ENCODE results near the gene TPRG1. TPM values are rescaled to one million over a fixed set of nuclear protein-coding genes. Genes with fewer than 3 reads are reported as not detected.

Gene TPRG1
- total and polyA plus RNA-seq, 4 donors: 1.0 to 46.6 (median 6.9) TPM

GRCh38 chr3:189316296-189317019, 144.7 kb downstream of the TPRG1 start:
- no peak overlapping the region for H3K27ac ChIP-seq (ENCODE audit: low read depth in 1 of 2, low read length in 2 of 2)
- H3K4me3 ChIP-seq (ENCODE audit: low read depth in 1 of 3, low read length in 3 of 3): no peak overlapping the region
- H3K9ac ChIP-seq (ENCODE audit: low read depth in 1 of 2, low read length in 2 of 2): no peak overlapping the region
- H3K4me1 ChIP-seq (ENCODE audit: control insufficient read depth in 4 of 4, insufficient read depth in 4 of 4, low read length in 3 of 4): no peaks in the 10 kb centered on the region
- no peaks in the 10 kb centered on the region for H3K9me3 ChIP-seq (ENCODE audit: control insufficient read depth in 4 of 4, low read length in 3 of 4)
- no peaks in the 10 kb centered on the region for H3K27me3 ChIP-seq (ENCODE audit: control insufficient read depth in 4 of 4, insufficient read depth in 4 of 4, low read length in 3 of 4)
- H3K36me3 ChIP-seq (ENCODE audit: control insufficient read depth in 4 of 4, insufficient read depth in 3 of 4, low read depth in 1 of 4, low read length in 3 of 4): peaks cover 0 to 7% (median 2%) of the 10 kb centered on the region in 4 donors
- DNase-seq (ENCODE audit: low spot score): no peak
- 82% methylated on average over 6 of the region's 6 CpGs for WGBS
- no peak for TF ChIP-seq ATF3 (IDR thresholded peaks at IDR 0.05)
- TF ChIP-seq CTCF (IDR thresholded peaks at IDR 0.05; ENCODE audit: low read depth, low read length, missing input control): no peak
- TF ChIP-seq JUND (IDR thresholded peaks at IDR 0.05): no peak
- TF ChIP-seq EGR1 (IDR thresholded peaks at IDR 0.05; ENCODE audit: low read depth in 2 of 2): no peak
- no peak for TF ChIP-seq FOXA2 (IDR thresholded peaks at IDR 0.05)

- Histone ChIP-seq H3K9ac (ENCODE audit: low read depth in 1 of 2, low read length in 2 of 2) (no peak overlapping the region), H3K4me3 (ENCODE audit: low read depth in 1 of 3, low read length in 3 of 3) (no peak overlapping the region), H3K4me1 (ENCODE audit: control insufficient read depth in 4 of 4, insufficient read depth in 4 of 4, low read length in 3 of 4) (no peaks in the 10 kb centered on the region), H3K27ac (ENCODE audit: low read depth in 1 of 2, low read length in 2 of 2) (no peak overlapping the region), H3K9me3 (ENCODE audit: control insufficient read depth in 4 of 4, low read length in 3 of 4) (no peaks in the 10 kb centered on the region), H3K36me3 (ENCODE audit: control insufficient read depth in 4 of 4, insufficient read depth in 3 of 4, low read depth in 1 of 4, low read length in 3 of 4) (peaks cover 0 to 2% (median under 1%) of the 10 kb centered on the region in 4 donors), H3K27me3 (ENCODE audit: control insufficient read depth in 4 of 4, insufficient read depth in 4 of 4, low read length in 3 of 4) (no peaks in the 10 kb centered on the region)
- DNase-seq (ENCODE audit: low spot score): no peak
- WGBS: 88% methylated on average over 3 of the region's 3 CpGs
- TF ChIP-seq HNF4A (conservative IDR thresholded peaks at IDR 0.05) (no peak), MAX (IDR thresholded peaks at IDR 0.05) (no peak), HNF4G (IDR thresholded peaks at IDR 0.05) (no peak), TAF1 (conservative IDR thresholded peaks at IDR 0.05) (no peak), RAD21 (IDR thresholded peaks at IDR 0.05) (no peak), NR2F2 (IDR thresholded peaks at IDR 0.05) (no peak), RXRA (IDR thresholded peaks at IDR 0.05) (no peak), ATF3 (IDR thresholded peaks at IDR 0.05) (no peak), EGR1 (IDR thresholded peaks at IDR 0.05; ENCODE audit: low read depth in 2 of 2) (no peak), SP1 (IDR thresholded peaks at IDR 0.05) (no peak), FOXA1 (IDR thresholded peaks at IDR 0.05) (no peak)
These were observed 146.1 kb downstream of the TPRG1 start for GRCh38 chr3:189317911-189318310.

GRCh38 chr3:189320511-189320910, 148.7 kb downstream of the TPRG1 start:
- Histone ChIP-seq H3K9ac (ENCODE audit: low read depth in 1 of 2, low read length in 2 of 2) (no peak overlapping the region), H3K36me3 (ENCODE audit: control insufficient read depth in 4 of 4, insufficient read depth in 3 of 4, low read depth in 1 of 4, low read length in 3 of 4) (peaks cover 0 to 2% (median 0%) of the 10 kb centered on the region in 4 donors)
- no peak for TF ChIP-seq HNF4G (IDR thresholded peaks at IDR 0.05)
- TF ChIP-seq SP1 (IDR thresholded peaks at IDR 0.05): no peak

More at GRCh38 chr3:189320511-189320910, 148.7 kb downstream of the TPRG1 start:
- 97% methylated on average over 3 of the region's 3 CpGs for WGBS
- no peak for DNase-seq (ENCODE audit: low spot score)
- no peak overlapping the region for H3K27ac ChIP-seq (ENCODE audit: low read depth in 1 of 2, low read length in 2 of 2)
- no peaks in the 10 kb centered on the region for H3K4me1 ChIP-seq (ENCODE audit: control insufficient read depth in 4 of 4, insufficient read depth in 4 of 4, low read length in 3 of 4)
- H3K27me3 ChIP-seq (ENCODE audit: control insufficient read depth in 4 of 4, insufficient read depth in 4 of 4, low read length in 3 of 4): no peaks in the 10 kb centered on the region
- no peak overlapping the region for H3K4me3 ChIP-seq (ENCODE audit: low read depth in 1 of 3, low read length in 3 of 3)
- H3K9me3 ChIP-seq (ENCODE audit: control insufficient read depth in 4 of 4, low read length in 3 of 4): no peaks in the 10 kb centered on the region

Measured in liver (tissue), 9 donors.